GM18502 (cell line): ENCODE measurements around the gene DBNDD1.

Source experiments
- ATAC-seq: cut with Tn5 transposase; IDR thresholded peaks from one replicate; pipeline ENCODE4 v1.9.1; 2021; ENCODE audit warnings: mild to moderate bottlenecking; ENCODE audit not compliant: unreplicated experiment, poor library complexity

Gene DBNDD1

DNA sequence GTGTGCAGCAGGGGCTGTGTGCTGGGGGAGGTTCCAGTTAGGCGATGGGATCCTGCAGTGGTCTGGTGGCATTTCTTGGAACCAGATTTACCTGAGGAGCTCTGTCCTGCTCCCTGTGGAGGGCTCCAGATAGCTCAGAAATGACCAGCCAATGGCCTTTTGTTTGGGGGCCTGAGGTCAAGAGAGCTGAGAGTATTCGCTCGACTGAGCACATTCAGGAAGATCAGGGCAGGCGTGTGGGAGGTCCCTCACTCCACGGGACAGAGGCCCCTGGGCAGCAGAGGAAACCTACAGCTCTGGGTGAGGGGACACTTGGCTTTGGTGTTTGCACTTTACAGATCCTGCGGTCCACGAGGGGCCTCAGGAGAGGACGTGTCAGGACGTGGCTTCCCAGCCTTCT is 52.5 kb downstream of the DBNDD1 start:
- no peak for ATAC-seq

DNA sequence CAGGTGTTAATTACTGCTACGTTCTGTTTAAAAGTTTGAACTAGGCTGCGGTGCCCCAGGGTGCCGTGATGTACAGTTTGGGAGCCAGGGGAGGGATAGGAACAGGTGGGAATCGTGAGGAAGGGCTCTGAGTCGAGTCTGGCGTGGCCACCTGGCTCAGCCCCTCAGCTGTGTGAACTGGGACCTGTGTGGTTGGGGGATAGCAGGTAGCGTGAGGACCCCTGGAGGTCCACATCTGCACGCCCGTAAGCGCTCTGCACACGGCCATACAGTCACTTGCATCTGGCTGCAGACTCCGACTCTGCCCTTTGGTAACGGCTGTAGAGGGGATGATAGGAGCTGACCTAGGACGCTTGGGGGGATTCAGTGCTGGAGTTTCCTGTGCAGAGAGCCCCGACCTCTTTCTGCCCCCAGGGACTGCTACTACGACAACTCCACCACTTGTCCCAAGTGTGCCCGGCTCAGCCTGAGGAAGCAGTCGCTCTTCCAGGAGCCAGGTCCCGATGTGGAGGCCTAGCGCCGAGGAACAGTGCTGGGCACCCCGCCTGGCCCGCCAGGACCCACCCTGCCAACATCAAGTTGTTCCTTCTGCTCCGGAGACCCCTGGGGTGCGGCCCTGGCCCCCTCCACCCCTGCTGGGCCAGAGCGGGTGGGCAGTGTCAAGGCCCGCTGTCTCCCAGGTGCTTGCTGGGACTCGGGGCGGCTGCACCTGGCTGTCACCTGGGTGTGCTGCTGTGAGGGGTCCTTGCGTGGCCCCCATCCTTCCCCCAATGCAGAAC is 53.6 kb downstream of the DBNDD1 start:
- no peak for ATAC-seq

DNA sequence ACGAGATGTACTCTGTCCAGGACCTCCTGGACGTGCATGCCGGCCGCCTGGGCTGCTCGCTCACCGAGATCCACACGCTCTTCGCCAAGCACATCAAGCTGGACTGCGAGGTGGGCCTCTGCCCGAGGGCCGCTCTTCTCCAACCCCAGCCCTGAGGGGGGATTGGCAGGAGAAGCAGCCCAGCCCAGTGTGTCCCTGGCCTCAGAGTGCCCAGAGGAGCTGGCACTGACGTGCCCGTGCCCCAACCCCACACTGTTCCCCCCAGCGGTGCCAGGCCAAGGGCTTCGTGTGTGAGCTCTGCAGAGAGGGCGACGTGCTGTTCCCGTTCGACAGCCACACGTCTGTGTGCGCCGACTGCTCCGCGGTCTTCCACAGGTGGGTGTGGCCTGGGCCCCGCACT is 55.1 kb downstream of the DBNDD1 start:
- ATAC-seq: no peak

DNA sequence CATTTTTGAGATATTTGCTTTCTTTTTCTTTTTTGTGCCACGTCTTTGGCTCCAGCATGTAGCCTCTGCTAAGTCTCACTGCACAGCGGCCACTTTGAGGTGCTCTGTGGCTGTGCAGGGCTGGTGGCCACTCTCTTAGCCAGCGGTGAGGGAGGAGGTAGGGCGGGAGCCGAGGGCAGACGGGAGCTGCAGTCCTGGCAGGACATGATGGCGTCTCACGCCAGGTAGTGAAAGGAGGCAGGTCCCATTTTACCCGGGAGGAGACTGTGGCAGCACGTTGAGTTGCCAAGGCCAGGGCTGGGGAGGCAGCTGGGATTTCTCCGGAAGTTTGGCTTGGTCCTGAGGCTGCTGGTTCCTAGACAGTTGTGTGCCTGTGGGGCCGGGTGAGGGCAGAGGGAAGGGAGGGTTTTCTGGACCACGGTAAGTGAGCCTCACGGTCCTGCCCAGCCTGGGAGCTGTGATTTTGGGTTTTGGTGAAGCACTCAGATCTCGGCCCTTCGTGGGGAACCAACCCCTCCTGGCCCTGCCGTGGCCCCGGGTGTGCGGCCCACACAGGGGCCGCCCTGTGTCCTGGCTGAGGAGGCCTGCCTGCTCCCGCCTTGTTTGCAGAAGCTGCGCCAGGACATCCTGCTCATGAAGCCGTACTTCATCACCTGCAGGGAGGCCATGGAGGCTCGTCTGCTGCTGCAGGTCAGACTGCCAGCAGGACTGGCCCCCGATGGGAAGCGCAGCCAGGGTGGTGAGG is 56.3 kb downstream of the DBNDD1 start:
- ATAC-seq: no peak

DNA sequence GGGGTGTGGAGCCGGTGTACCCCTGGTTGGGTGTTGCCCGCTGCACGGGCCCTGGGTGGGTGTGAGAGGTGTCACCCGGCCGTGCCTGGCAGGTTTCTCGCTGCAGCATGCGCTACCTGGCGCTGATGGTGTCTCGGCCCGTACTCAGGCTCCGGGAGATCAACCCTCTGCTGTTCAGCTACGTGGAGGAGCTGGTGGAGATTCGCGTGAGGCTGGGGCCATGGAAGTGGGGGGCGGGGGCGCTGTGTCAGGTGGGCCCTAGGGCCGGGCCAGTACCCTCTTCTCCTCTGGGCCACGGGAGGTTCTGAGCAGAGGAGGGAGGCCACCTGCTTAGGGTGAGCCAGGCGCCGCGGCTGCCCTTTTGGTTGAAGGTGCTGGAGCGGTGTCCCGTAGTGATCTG is 57.3 kb downstream of the DBNDD1 start:
- ATAC-seq: no peak

DNA sequence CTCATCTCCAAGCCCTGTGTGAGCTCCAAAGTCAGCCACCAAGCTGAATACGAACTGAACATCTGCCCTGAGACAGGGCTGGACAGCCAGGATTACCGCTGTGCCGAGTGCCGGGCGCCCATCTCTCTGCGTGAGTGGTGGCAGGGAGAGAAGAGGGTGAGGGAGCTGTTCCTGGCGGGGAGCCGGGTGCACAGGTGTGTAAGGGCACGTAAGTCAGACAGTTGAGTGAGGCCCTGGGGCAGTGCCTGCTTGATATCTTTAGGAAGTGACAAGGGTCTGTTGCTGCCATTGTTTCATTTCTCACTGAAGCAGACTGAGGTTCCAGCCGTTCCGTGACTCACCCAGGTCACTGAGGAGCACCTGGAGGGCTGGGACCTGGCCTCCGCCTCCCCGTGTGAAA is 58.3 kb downstream of the DBNDD1 start:
- no peak for ATAC-seq

DNA sequence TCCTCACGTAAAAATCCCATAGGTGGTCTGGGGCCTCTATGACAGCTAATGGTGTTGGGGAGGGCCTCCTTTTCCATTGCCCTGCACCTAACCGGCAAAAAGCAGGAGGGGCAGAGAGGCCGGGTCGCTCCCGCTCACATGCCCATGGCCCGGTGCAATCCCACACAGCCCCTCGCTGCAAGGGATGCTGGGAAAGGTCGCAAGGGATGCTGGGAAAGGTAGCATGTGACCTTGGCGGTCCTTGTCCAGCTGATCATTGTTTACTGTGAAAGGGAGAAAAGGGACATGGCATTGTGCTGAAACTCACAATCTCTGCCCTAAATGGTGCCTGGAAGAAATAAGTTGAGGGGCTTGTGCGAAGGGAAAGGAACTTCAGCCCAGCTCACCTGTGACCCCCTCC is 60.7 kb downstream of the DBNDD1 start:
- ATAC-seq: no peak

DNA sequence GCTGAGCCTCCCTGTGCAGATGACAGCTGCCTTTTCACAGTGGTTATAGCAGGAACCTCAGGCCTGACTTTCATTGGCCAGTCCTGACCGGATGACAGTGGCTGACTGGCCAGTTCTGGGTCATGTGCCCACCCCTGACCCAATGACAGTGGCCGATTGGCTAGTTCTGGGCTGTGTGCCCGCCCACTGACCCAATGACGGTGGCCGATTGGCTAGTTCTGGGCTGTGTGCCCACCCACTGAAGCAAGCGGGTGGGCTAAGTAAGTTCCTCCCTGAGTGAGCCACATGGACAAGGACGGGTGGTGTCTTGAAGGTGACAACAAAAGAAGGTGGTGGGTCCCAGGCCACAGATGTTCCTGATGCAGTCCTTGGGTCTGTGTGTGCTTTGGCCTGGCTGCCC is 61.2 kb downstream of the DBNDD1 start:
- no peak for ATAC-seq

DNA sequence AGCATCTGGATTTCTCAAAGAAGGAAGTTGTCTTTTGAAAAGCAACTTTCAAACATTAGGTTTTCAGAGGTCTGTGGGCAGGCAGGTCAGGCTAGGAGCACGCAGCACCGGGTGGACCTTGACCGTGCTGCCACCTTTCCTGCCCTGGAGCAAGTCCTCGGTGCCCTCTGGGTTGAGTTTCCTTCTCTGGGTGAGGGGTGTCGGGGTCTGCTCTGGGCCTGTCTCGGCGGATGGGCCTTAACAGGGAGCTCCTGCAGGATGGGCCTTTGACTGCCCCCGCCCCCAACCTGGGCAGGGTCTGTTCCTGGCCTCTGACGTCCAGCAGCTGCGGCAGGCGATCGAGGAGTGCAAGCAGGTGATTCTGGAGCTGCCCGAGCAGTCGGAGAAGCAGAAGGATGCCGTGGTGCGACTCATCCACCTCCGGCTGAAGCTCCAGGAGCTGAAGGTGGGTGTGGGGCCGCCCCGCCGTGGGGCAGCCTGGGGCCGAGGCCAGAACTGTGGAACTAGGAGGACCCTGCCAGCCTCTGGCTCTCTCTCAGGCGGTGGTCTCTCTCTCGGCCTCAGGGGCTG is 62.0 kb downstream of the DBNDD1 start:
- ATAC-seq: no peak

DNA sequence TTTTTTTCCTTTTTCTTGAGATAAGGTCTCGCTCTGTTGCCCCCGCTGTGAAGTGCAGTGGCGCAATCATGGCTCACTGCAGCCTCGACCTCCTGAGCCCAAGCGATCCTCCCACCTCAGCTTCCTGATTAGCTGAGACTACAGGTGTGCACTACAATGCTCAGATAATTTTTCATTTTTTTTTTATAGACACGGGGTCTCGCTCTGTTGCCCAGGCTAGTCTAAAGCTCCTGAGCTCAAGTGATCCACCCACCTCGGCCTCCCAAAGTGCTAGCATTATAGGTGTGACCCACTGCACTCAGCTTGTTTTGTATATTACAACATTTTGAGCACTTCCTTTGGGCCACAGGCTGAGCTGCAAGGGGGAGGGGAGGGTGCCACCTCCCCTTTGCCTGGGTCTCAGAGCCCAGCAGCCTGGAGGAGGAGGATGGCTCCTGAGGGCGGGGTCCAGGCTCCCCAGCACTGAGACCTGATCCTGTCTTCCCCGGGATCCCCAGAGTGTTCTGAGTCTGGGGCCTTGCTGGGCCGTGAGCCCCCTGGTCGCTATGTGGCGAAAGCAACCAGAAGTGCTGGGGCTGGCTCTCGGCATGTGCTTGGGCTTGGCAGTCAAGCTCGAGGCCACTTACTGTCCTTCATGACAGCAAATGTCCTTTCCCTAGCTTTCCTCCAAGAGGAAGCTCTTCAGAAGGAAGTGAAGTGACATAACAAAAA is 62.6 kb downstream of the DBNDD1 start:
- no peak for ATAC-seq

DNA sequence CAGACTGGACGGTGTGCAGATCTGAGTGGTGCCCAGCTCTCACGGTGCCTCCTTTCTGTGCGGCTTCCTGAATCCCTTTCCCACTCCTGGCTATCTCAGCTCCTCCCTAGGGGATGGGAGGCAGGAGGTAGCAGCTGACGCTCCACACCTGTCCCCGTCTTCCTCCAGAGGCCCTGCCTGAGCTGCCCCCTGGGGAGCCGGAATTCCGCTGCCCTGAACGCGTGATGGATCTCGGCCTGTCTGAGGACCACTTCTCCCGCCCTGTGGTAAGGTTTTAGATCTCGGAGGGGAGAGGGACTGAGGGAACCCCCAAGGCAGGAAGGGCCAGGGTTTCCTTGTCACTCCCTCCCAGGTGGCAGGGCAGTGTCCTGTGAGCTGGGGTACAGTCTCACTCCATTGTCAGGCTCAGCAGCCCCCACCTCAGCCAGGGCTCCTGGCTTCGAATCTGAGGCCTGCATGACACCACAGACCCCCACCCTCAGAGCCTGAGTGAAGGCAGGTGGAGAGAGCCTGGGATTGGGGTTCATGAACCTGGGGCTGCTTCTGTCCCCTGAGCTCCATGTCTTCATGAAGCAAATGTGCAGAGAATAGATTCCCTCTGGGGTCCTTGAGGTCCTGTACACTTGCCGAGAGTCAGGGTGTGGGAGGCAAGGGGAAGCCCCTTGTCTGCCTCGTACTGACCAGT is 64.1 kb downstream of the DBNDD1 start:
- no peak for ATAC-seq
